Loucy (cell line): Measurements from ENCODE around the gene XCR1.

ENCODE experiments used
- H2AFZ ChIP-seq: fragments of 200-600 bp; sonication (generic); 2 replicates; pipeline ENCODE4 v1.6.0; 2016; ENCODE audit warnings: antibody characterized with exemption, mild to moderate bottlenecking, low read length, moderate library complexity
- H3F3A ChIP-seq: fragments of 200-600 bp; 2 replicates; pipeline ENCODE4 v1.6.0; 2016; ENCODE audit warnings: antibody characterized with exemption, low read depth, mild to moderate bottlenecking
- H3K27me3 ChIP-seq: fragments of 200-600 bp; sonication (generic); 2 replicates; pipeline ENCODE4 v1.6.1; 2014; ENCODE audit warnings: low read length, mild to moderate bottlenecking; ENCODE audit not compliant: insufficient read depth, poor library complexity, severe bottlenecking
- H3K36me3 ChIP-seq: fragments of 200-600 bp; sonication (generic); 2 replicates; pipeline ENCODE4 v1.6.1; 2016; ENCODE audit warnings: low read length; ENCODE audit not compliant: insufficient read depth
- H3K4me1 ChIP-seq: fragments of 200-600 bp; sonication (generic); 2 replicates; pipeline ENCODE4 v1.5.1; 2014; ENCODE audit warnings: low read length, mild to moderate bottlenecking; ENCODE audit not compliant: insufficient read depth, poor library complexity, severe bottlenecking
- H3K4me2 ChIP-seq: fragments of 200-600 bp; sonication (generic); 2 replicates; pipeline ENCODE4 v1.6.0; 2014; ENCODE audit warnings: antibody characterized with exemption, low read length, low read depth, mild to moderate bottlenecking; ENCODE audit not compliant: poor library complexity, severe bottlenecking
- H3K4me3 ChIP-seq: fragments of 200-600 bp; sonication (generic); 2 replicates; pipeline ENCODE4 v1.5.1; 2014; ENCODE audit warnings: low read length, mild to moderate bottlenecking, mixed read lengths; ENCODE audit not compliant: poor library complexity, severe bottlenecking
- H3K79me2 ChIP-seq: fragments of 200-600 bp; sonication (generic); 2 replicates; pipeline ENCODE4 v1.6.1; 2014; ENCODE audit warnings: low read length; ENCODE audit not compliant: insufficient read depth
- H3K9ac ChIP-seq: fragments of 200-600 bp; sonication (generic); 2 replicates; pipeline ENCODE4 v1.6.0; 2014; ENCODE audit warnings: mild to moderate bottlenecking, low read depth, low read length, moderate library complexity; ENCODE audit not compliant: poor library complexity, severe bottlenecking
- H3K9me2 ChIP-seq: fragments of 200-600 bp; sonication (generic); replicated peaks from 2 replicates; pipeline ENCODE4 v1.6.1; 2016; ENCODE audit warnings: low read depth, low read length, mixed read lengths
- H3K9me3 ChIP-seq: fragments of 200-600 bp; sonication (generic); 2 replicates; pipeline ENCODE4 v1.6.1; 2014; ENCODE audit warnings: mild to moderate bottlenecking, antibody characterized with exemption, low read length, low read depth; ENCODE audit not compliant: insufficient read depth
- H4K20me1 ChIP-seq: fragments of 200-600 bp; sonication (generic); 2 replicates; pipeline ENCODE4 v1.6.0; 2014; ENCODE audit warnings: antibody characterized with exemption, low read length, mild to moderate bottlenecking; ENCODE audit not compliant: insufficient read depth, poor library complexity, severe bottlenecking
- EZH2phosphoT487 ChIP-seq: fragments of 200-600 bp; IDR thresholded peaks from 2 replicates; pipeline ENCODE4 v1.6.1; 2018; ENCODE audit warnings: antibody characterized with exemption, mild to moderate bottlenecking, moderate library complexity, borderline replicate concordance
- TF ChIP-seq, protein P1 (sequence below): fragments of 200-600 bp; sonication (generic); conservative IDR thresholded peaks from 2 replicates; pipeline ENCODE4 v1.5.1; 2014; ENCODE audit warnings: mild to moderate bottlenecking, antibody characterized with exemption, low read length

Gene XCR1

DNA sequence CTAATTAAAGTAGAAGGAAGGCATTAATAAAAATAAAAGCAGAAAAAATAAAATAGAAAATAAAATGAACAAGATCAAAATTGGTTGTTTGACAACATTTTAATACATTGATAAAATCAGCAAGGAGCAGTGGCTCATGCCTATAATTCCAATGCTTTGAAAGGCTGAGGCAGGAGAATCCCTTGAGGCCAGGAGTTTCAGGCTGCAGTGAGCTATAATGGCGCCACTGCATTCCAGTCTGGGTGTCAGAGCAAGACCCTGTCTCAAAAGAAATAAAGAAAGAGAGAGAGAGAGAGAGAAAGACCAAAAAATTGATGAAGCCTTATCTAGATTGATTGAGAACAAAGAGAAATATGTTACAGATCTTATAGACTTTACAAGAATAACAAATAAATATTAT is 2.1 kb downstream of the XCR1 start:
- Histone ChIP-seq H3K36me3 (no peaks in the 10 kb centered on the region), H3K4me1 (no peaks in the 10 kb centered on the region), H4K20me1 (no peaks in the 10 kb centered on the region), H2AFZ (no peak overlapping the region), H3K9ac (no peak overlapping the region), H3K4me3 (no peak overlapping the region), H3K27me3 (no peaks in the 10 kb centered on the region), H3F3A (no peaks in the 10 kb centered on the region), H3K9me2 (no peaks in the 10 kb centered on the region), H3K79me2 (no peaks in the 10 kb centered on the region), H3K9me3 (peaks cover 9% of the 10 kb centered on the region; the same call in 1 of the 2 replicates), H3K4me2 (no peak overlapping the region)
- TF ChIP-seq, protein P1, sequence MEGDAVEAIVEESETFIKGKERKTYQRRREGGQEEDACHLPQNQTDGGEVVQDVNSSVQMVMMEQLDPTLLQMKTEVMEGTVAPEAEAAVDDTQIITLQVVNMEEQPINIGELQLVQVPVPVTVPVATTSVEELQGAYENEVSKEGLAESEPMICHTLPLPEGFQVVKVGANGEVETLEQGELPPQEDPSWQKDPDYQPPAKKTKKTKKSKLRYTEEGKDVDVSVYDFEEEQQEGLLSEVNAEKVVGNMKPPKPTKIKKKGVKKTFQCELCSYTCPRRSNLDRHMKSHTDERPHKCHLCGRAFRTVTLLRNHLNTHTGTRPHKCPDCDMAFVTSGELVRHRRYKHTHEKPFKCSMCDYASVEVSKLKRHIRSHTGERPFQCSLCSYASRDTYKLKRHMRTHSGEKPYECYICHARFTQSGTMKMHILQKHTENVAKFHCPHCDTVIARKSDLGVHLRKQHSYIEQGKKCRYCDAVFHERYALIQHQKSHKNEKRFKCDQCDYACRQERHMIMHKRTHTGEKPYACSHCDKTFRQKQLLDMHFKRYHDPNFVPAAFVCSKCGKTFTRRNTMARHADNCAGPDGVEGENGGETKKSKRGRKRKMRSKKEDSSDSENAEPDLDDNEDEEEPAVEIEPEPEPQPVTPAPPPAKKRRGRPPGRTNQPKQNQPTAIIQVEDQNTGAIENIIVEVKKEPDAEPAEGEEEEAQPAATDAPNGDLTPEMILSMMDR: no peak

DNA sequence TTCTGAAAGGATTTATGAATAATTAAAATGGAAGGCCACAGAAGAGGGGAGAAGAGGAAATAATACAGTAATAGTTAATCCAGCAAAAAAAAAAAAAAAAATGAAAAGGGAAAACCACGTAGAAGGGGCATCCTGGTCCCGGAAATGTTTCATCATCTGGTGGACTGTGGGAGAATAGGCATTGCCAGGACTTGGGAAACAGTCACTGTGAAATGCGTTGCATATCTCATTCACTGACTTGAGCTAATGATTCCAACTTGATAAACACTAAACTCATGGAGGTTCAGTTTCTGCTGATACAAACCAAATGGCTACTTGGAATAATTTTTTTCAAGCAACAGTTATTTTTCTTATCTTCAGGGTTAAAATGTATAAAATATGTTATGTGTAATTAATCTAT is 3.2 kb downstream of the XCR1 start:
- Histone ChIP-seq H3K4me3 (no peak overlapping the region), H3K4me1 (no peaks in the 10 kb centered on the region), H4K20me1 (no peaks in the 10 kb centered on the region), H3K36me3 (no peaks in the 10 kb centered on the region), H3K79me2 (no peaks in the 10 kb centered on the region), H3K9me2 (no peaks in the 10 kb centered on the region), H3F3A (no peaks in the 10 kb centered on the region), H2AFZ (no peak overlapping the region), H3K9me3 (peaks cover 9% of the 10 kb centered on the region; the same call in 1 of the 2 replicates), H3K4me2 (no peak overlapping the region), H3K27me3 (no peaks in the 10 kb centered on the region), H3K9ac (no peak overlapping the region)
- no peak for TF ChIP-seq EZH2phosphoT487
- TF ChIP-seq, protein P1: no peak

DNA sequence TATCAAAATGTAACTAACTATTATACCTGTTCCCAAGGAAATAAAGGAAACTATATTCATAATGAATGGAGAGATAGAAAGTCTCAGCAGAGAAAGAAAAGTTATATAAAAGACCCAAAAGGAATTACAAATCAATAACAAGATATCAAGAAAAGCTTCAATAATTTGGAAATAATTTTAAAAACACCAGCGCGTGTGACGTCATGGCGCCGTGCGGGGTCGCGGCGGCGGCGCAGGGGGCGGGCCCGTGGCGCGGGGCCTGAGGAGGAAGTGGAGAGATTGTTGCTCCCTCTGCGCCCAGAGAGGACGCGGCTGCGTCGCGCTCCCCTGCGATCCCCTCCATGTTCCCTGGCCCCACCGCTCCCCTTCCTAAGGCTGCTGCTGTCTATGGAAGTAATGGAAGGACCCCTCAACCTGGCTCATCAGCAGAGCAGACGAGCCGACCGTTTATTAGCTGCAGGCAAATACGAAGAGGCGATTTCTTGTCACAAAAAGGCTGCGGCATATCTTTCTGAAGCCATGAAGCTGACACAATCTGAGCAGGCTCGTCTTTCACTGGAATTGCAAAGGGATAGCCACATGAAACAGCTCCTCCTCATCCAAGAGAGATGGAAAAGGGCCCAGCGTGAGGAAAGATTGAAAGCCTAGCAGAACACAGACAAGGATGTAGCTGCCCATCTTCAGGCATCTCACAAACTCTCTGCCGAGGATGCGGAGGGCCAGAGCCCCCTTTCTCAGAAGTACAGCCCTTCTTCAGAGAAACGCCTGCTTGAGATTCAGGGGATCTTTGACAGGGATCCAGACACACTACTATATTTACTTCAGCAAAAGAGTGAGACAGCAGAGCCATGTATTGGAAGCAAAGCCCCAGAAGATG is 4.1 kb downstream of the XCR1 start:
- Histone ChIP-seq H3K9me2 (no peaks in the 10 kb centered on the region), H3K36me3 (no peaks in the 10 kb centered on the region), H3K79me2 (no peaks in the 10 kb centered on the region), H3K9me3 (peaks cover 9% of the 10 kb centered on the region; the same call in 1 of the 2 replicates), H3K4me1 (no peaks in the 10 kb centered on the region), H3F3A (no peaks in the 10 kb centered on the region), H3K4me2 (no peak overlapping the region), H3K27me3 (no peaks in the 10 kb centered on the region), H3K4me3 (no peak overlapping the region), H2AFZ (no peak overlapping the region), H3K9ac (no peak overlapping the region), H4K20me1 (no peaks in the 10 kb centered on the region)
- TF ChIP-seq, protein P1: no peak
- TF ChIP-seq EZH2phosphoT487: no peak
